GM23338 (cell line): ENCODE measurements around the gene GPR78. TPM values are rescaled to one million over a fixed set of nuclear protein-coding genes. Genes with fewer than 3 reads are reported as not detected.

Experiments
- ATAC-seq: fragments of 200-7000 bp; cut with Tn5 transposase; 3 replicates; pipeline ENCODE4 v1.9.1; 2020
- DNase-seq: peaks from one replicate; pipeline ENCODE4 v3.0.0-alpha.2; 2015; ENCODE audit warnings: low spot score
- H2AFZ ChIP-seq: fragments of 200-600 bp; sonication (generic); 2 replicates; pipeline ENCODE4 v1.8.0; 2016; ENCODE audit warnings: antibody characterized with exemption, mild to moderate bottlenecking, moderate library complexity
- H3F3A ChIP-seq: fragments of 200-600 bp; sonication (generic); replicated peaks from 2 replicates; pipeline ENCODE4 v1.8.0; 2017; ENCODE audit warnings: antibody characterized with exemption, mixed run types, low read depth
- H3K27ac ChIP-seq: fragments of 200-600 bp; sonication (generic); 2 replicates; pipeline ENCODE4 v1.6.1; 2016; ENCODE audit warnings: low read depth
- H3K27me3 ChIP-seq: fragments of 200-600 bp; sonication (generic); 2 replicates; pipeline ENCODE4 v1.8.0; 2016; ENCODE audit warnings: mild to moderate bottlenecking, mixed run types, moderate library complexity; ENCODE audit not compliant: insufficient read depth
- H3K36me3 ChIP-seq: fragments of 200-600 bp; sonication (generic); 2 replicates; pipeline ENCODE4 v1.8.0; 2016; ENCODE audit warnings: mild to moderate bottlenecking; ENCODE audit not compliant: insufficient read depth
- H3K4me1 ChIP-seq: fragments of 200-600 bp; sonication (generic); 2 replicates; pipeline ENCODE4 v1.8.0; 2016; ENCODE audit warnings: mild to moderate bottlenecking, moderate library complexity; ENCODE audit not compliant: insufficient read depth
- H3K4me2 ChIP-seq: fragments of 200-600 bp; sonication (generic); 2 replicates; pipeline ENCODE4 v1.7.1; 2017; ENCODE audit warnings: mixed run types
- H3K4me3 ChIP-seq: fragments of 200-600 bp; sonication (generic); 2 replicates; pipeline ENCODE4 v1.6.1; 2016; ENCODE audit warnings: mixed run types
- H3K79me2 ChIP-seq: fragments of 200-600 bp; sonication (generic); replicated peaks from 2 replicates; pipeline ENCODE4 v1.8.0; 2017; ENCODE audit warnings: mild to moderate bottlenecking; ENCODE audit not compliant: insufficient read depth
- H3K9me2 ChIP-seq: fragments of 200-600 bp; sonication (generic); 2 replicates; pipeline ENCODE4 v1.8.0; 2017; ENCODE audit not compliant: insufficient read depth
- H4K20me1 ChIP-seq: fragments of 200-600 bp; sonication (generic); replicated peaks from 2 replicates; pipeline ENCODE4 v1.8.0; 2017; ENCODE audit warnings: mild to moderate bottlenecking; ENCODE audit not compliant: insufficient read depth
- H3K27ac Mint-ChIP-seq: 2 replicates; pipeline ENCODE4 v1.8.0; 2020; ENCODE audit warnings: inconsistent platforms, mild to moderate bottlenecking, moderate library complexity, mixed read lengths
- H3K27me3 Mint-ChIP-seq: 3 replicates; pipeline ENCODE4 v1.8.0; 2022; ENCODE audit warnings: low read depth, mild to moderate bottlenecking, moderate library complexity, mixed read lengths, inconsistent platforms; ENCODE audit not compliant: insufficient read depth, poor library complexity
- H3K36me3 Mint-ChIP-seq: 3 replicates; pipeline ENCODE4 v1.8.0; 2021; ENCODE audit warnings: low read depth, mild to moderate bottlenecking, inconsistent platforms, moderate library complexity, mixed read lengths
- H3K4me1 Mint-ChIP-seq: 3 replicates; pipeline ENCODE4 v1.8.0; 2020; ENCODE audit warnings: mild to moderate bottlenecking, inconsistent platforms, mixed read lengths
- H3K4me3 Mint-ChIP-seq: 3 replicates; pipeline ENCODE4 v1.8.0; 2021; ENCODE audit warnings: moderate library complexity, mild to moderate bottlenecking, inconsistent platforms, mixed read lengths
- H3K9me3 Mint-ChIP-seq: 3 replicates; pipeline ENCODE4 v1.8.0; 2020; ENCODE audit warnings: moderate library complexity, mild to moderate bottlenecking, inconsistent platforms, mixed read lengths
- CREB1 ChIP-seq: fragments of 250-450 bp; sonication (Bioruptor Pico); IDR thresholded peaks from 2 replicates; pipeline ENCODE4 v1.5.0; 2020; ENCODE audit warnings: low read depth, mild to moderate bottlenecking, moderate library complexity
- CTCF ChIP-seq, 2 experiments: fragments of 200-600 bp in 1 of 2; sonication (generic) in 1 of 2; conservative IDR thresholded peaks; 2 replicates each; pipeline versions ENCODE4 v1.5.1 to v1.6.1; 2016 to 2017; ENCODE audit warnings: antibody characterized with exemption in 2 of 2, low read depth in 2 of 2, mild to moderate bottlenecking in 2 of 2, moderate library complexity in 1 of 2
- ETS1 ChIP-seq: IDR thresholded peaks from 2 replicates; pipeline ENCODE4 v1.6.1; 2016; ENCODE audit warnings: antibody characterized with exemption
- EZH2 ChIP-seq: fragments of 200-600 bp; sonication (generic); IDR thresholded peaks from one replicate; pipeline ENCODE4 v1.8.0; 2017; ENCODE audit warnings: antibody characterized with exemption, mild to moderate bottlenecking, low read depth; ENCODE audit not compliant: unreplicated experiment
- NANOG ChIP-seq: IDR thresholded peaks from 2 replicates; pipeline ENCODE4 v1.6.1; 2016; ENCODE audit warnings: antibody characterized with exemption, borderline replicate concordance
- POLR2AphosphoS5 ChIP-seq: IDR thresholded peaks from 2 replicates; pipeline ENCODE4 v1.6.1; 2016; ENCODE audit warnings: antibody characterized with exemption, low read depth
- STAT1 ChIP-seq: IDR thresholded peaks from one replicate; pipeline ENCODE4 v1.6.1; 2016; ENCODE audit warnings: antibody characterized with exemption; ENCODE audit not compliant: unreplicated experiment
- ZNF114 ChIP-seq: fragments of 250-450 bp; sonication (Bioruptor Pico); IDR thresholded peaks from 2 replicates; pipeline ENCODE4 v1.5.0; 2020; ENCODE audit warnings: mild to moderate bottlenecking, moderate library complexity
- ZNF331 ChIP-seq: fragments of 250-450 bp; sonication (Bioruptor Pico); IDR thresholded peaks from 2 replicates; pipeline ENCODE4 v1.5.0; 2020; ENCODE audit warnings: low read depth, mild to moderate bottlenecking, moderate library complexity
- polyA plus RNA-seq: library from polyadenylated mRNA; unstranded; fragments of >200 nt; fragmentation: Nextera tagmentation; extraction: Ambion mirVana; gene quantifications from 2 replicates; pipeline ENCODE4 v1.2.1, GENCODE V29; 2016
- total RNA-seq: library from RNA; depleted of rRNA; stranded (reverse); fragments of >200 nt; shearing (Covaris generic); gene quantifications from 2 replicates; pipeline ENCODE4 v1.2.3, GENCODE V29; 2014
- TF ChIP-seq, protein P1 (sequence below): IDR thresholded peaks from one replicate; pipeline ENCODE4 v1.6.1; 2018; ENCODE audit warnings: antibody characterized with exemption; ENCODE audit not compliant: unreplicated experiment
- TF ChIP-seq, protein P2 (sequence below): fragments of 250-450 bp; sonication (Bioruptor Pico); IDR thresholded peaks from 2 replicates; pipeline ENCODE4 v1.5.0; 2020; ENCODE audit warnings: mild to moderate bottlenecking, moderate library complexity

Gene GPR78
- total and polyA plus RNA-seq, 2 experiments from 2014 or later: 0.82 to 2.7 TPM

- peaks cover 10% of the 10 kb centered on the region; the same call in 1 of the 2 replicates for H3K9me2 ChIP-seq
- no peak for TF ChIP-seq ZNF114 (CRISPR knock-in tag)
- no peak for TF ChIP-seq EZH2
- no peak for TF ChIP-seq ETS1
- no peak for TF ChIP-seq ZNF331 (CRISPR knock-in tag)
- no peak for TF ChIP-seq STAT1
- TF ChIP-seq POLR2AphosphoS5: no peak
- TF ChIP-seq NANOG: no peak
- TF ChIP-seq, protein P1, sequence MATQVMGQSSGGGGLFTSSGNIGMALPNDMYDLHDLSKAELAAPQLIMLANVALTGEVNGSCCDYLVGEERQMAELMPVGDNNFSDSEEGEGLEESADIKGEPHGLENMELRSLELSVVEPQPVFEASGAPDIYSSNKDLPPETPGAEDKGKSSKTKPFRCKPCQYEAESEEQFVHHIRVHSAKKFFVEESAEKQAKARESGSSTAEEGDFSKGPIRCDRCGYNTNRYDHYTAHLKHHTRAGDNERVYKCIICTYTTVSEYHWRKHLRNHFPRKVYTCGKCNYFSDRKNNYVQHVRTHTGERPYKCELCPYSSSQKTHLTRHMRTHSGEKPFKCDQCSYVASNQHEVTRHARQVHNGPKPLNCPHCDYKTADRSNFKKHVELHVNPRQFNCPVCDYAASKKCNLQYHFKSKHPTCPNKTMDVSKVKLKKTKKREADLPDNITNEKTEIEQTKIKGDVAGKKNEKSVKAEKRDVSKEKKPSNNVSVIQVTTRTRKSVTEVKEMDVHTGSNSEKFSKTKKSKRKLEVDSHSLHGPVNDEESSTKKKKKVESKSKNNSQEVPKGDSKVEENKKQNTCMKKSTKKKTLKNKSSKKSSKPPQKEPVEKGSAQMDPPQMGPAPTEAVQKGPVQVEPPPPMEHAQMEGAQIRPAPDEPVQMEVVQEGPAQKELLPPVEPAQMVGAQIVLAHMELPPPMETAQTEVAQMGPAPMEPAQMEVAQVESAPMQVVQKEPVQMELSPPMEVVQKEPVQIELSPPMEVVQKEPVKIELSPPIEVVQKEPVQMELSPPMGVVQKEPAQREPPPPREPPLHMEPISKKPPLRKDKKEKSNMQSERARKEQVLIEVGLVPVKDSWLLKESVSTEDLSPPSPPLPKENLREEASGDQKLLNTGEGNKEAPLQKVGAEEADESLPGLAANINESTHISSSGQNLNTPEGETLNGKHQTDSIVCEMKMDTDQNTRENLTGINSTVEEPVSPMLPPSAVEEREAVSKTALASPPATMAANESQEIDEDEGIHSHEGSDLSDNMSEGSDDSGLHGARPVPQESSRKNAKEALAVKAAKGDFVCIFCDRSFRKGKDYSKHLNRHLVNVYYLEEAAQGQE: no peak
- TF ChIP-seq, protein P2, sequence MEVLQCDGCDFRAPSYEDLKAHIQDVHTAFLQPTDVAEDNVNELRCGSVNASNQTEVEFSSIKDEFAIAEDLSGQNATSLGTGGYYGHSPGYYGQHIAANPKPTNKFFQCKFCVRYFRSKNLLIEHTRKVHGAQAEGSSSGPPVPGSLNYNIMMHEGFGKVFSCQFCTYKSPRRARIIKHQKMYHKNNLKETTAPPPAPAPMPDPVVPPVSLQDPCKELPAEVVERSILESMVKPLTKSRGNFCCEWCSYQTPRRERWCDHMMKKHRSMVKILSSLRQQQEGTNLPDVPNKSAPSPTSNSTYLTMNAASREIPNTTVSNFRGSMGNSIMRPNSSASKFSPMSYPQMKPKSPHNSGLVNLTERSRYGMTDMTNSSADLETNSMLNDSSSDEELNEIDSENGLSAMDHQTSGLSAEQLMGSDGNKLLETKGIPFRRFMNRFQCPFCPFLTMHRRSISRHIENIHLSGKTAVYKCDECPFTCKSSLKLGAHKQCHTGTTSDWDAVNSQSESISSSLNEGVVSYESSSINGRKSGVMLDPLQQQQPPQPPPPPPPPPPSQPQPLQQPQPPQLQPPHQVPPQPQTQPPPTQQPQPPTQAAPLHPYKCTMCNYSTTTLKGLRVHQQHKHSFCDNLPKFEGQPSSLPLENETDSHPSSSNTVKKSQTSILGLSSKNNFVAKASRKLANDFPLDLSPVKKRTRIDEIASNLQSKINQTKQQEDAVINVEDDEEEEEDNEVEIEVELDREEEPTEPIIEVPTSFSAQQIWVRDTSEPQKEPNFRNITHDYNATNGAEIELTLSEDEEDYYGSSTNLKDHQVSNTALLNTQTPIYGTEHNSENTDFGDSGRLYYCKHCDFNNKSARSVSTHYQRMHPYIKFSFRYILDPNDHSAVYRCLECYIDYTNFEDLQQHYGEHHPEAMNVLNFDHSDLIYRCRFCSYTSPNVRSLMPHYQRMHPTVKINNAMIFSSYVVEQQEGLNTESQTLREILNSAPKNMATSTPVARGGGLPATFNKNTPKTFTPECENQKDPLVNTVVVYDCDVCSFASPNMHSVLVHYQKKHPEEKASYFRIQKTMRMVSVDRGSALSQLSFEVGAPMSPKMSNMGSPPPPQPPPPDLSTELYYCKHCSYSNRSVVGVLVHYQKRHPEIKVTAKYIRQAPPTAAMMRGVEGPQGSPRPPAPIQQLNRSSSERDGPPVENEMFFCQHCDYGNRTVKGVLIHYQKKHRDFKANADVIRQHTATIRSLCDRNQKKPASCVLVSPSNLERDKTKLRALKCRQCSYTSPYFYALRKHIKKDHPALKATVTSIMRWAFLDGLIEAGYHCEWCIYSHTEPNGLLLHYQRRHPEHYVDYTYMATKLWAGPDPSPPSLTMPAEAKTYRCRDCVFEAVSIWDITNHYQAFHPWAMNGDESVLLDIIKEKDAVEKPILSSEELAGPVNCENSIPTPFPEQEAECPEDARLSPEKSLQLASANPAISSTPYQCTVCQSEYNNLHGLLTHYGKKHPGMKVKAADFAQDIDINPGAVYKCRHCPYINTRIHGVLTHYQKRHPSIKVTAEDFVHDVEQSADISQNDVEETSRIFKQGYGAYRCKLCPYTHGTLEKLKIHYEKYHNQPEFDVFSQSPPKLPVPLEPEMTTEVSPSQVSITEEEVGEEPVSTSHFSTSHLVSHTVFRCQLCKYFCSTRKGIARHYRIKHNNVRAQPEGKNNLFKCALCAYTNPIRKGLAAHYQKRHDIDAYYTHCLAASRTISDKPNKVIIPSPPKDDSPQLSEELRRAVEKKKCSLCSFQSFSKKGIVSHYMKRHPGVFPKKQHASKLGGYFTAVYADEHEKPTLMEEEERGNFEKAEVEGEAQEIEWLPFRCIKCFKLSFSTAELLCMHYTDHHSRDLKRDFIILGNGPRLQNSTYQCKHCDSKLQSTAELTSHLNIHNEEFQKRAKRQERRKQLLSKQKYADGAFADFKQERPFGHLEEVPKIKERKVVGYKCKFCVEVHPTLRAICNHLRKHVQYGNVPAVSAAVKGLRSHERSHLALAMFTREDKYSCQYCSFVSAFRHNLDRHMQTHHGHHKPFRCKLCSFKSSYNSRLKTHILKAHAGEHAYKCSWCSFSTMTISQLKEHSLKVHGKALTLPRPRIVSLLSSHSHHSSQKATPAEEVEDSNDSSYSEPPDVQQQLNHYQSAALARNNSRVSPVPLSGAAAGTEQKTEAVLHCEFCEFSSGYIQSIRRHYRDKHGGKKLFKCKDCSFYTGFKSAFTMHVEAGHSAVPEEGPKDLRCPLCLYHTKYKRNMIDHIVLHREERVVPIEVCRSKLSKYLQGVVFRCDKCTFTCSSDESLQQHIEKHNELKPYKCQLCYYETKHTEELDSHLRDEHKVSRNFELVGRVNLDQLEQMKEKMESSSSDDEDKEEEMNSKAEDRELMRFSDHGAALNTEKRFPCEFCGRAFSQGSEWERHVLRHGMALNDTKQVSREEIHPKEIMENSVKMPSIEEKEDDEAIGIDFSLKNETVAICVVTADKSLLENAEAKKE (CRISPR knock-in tag): no peak
- no peak for TF ChIP-seq CREB1 (CRISPR knock-in tag)
- TF ChIP-seq CTCF (conservative IDR thresholded peaks at IDR 0.05; ENCODE audit: low read depth in 2 of 2): no peak
- peak overlapping the region; percentile 0; the same call in 1 of the 2 replicates for H3K4me2 ChIP-seq
- peaks cover 47% of the 10 kb centered on the region for H3K9me3 Mint-ChIP-seq
- H3K4me3 ChIP-seq: no peak overlapping the region
- H3K36me3 Mint-ChIP-seq: peaks cover 34% of the 10 kb centered on the region
- DNase-seq (peak; percentile 15), ATAC-seq (peak; percentile 22)
- peaks cover 22% of the 10 kb centered on the region for H3K4me1 ChIP-seq
- H3K4me1 Mint-ChIP-seq: peaks cover 35% of the 10 kb centered on the region
- no peaks in the 10 kb centered on the region for H3F3A ChIP-seq
- H3K27me3 Mint-ChIP-seq: peaks cover 10% of the 10 kb centered on the region
- H2AFZ ChIP-seq: no peak overlapping the region
- no peaks in the 10 kb centered on the region for H4K20me1 ChIP-seq
- no peaks in the 10 kb centered on the region for H3K79me2 ChIP-seq
- H3K27ac ChIP-seq: peak overlapping the region; percentile 81
- H3K36me3 ChIP-seq: no peaks in the 10 kb centered on the region; the same call in 1 of the 2 replicates
- peak overlapping the region; percentile 79 for H3K27ac Mint-ChIP-seq
- H3K4me3 Mint-ChIP-seq: no peak overlapping the region; the same call in 2 of the 3 replicates
- H3K27me3 ChIP-seq: no peaks in the 10 kb centered on the region
Observed at GRCh38 chr4:8534611-8535010, 45.6 kb upstream of the GPR78 start.
